Dendritic cell treated with granulocyte-macrophage colony-stimulating factor and Interleukin-4, amounts not matched to agents 40 ng/mL and 50 ng/mL, for 4 days (primary cell): ENCODE data around the gene ESD.
A peak's percentile ranks its signal among the peaks of the same experiment; 100 is the strongest.

Experiments
- H3K27ac Mint-ChIP-seq: one replicate; pipeline ENCODE4 v1.8.0; 2022; ENCODE audit warnings: mild to moderate bottlenecking, mixed read lengths
- H3K27me3 Mint-ChIP-seq: one replicate; pipeline ENCODE4 v1.8.0; 2022; ENCODE audit warnings: mild to moderate bottlenecking, mixed read lengths
- H3K36me3 Mint-ChIP-seq: one replicate; pipeline ENCODE4 v1.8.0; 2022; ENCODE audit warnings: low read depth, mixed read lengths
- H3K4me1 Mint-ChIP-seq: one replicate; pipeline ENCODE4 v1.8.0; 2022; ENCODE audit warnings: low read depth, mixed read lengths
- H3K4me3 Mint-ChIP-seq: one replicate; pipeline ENCODE4 v1.8.0; 2022; ENCODE audit warnings: mild to moderate bottlenecking, moderate library complexity, mixed read lengths
- H3K9me3 Mint-ChIP-seq: one replicate; pipeline ENCODE4 v1.8.0; 2022; ENCODE audit warnings: mixed read lengths
- intact Hi-C: fragments of 100-400 bp; cut with micrococcal nuclease; formaldehyde crosslinking; loops from one replicate; pipeline ENCODE4 v1.15.0; 2022

ESD gene

DNA sequence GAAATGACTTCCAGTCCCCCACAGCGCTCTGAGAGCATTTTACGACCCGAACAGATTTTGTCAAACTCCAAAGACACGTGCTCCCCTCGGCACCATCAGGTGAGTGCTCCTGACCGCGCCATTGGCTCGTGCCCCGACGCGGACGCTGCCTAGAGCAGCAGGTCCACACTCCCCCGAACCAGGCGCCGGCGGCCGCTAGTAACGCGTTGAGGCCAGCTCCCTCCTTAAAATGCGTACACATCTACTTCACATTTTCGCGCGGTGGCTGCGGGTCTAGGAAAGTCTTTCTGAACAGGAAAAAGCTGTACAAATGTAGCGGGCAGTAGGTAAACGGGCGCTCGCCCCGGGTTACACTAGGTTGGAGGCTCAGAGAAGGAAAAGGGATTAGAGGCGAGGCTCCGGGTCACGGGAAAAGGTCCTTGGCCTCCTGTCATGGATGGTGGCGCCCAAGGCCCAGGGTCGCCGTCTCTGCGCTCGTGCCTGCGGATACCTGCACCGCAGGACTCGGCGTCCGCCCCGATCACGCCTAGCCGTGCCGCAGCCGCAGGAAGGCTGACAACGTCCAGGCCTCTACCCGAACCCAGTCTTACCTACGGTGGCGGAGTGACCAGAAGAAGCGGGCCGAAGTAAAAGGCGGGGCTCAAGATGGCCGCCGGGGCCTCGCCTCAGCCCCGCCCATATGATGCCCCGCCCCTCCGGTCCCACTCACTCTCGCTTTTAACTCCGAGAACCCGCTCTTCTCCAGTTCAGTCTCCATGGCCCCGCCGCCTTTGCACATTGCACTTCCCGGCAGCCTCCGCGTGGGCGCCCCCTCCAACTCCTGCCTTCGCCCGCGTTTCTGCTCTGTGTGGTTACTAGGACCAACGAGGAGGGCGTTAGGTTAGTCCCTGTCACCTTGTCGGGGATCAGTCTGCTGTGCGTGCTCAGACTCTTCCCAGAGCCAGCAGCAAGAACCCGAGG is at the start of gene ESD:
Gene ESD, minus strand, starts transcription at position 647 of the 960 bp plus-strand sequence. CDS start 5,748 bp downstream, outside the sequence.
- Mint-ChIP-seq H3K27ac (peak within 1 kb of the TSS; percentile 94), H3K4me3 (peak within 1 kb of the TSS; percentile 96), H3K36me3 (peaks cover 29% of the 10 kb centered on the region), H3K9me3 (no peaks in the 10 kb centered on the region), H3K4me1 (peaks cover 33% of the 10 kb centered on the region), H3K27me3 (no peaks in the 10 kb centered on the region)
- intact Hi-C loops, result loop anchor here (2.0 kb wide), 1 partner anchor 244 kb away; the partner anchor contains the start of gene LRCH1

DNA sequence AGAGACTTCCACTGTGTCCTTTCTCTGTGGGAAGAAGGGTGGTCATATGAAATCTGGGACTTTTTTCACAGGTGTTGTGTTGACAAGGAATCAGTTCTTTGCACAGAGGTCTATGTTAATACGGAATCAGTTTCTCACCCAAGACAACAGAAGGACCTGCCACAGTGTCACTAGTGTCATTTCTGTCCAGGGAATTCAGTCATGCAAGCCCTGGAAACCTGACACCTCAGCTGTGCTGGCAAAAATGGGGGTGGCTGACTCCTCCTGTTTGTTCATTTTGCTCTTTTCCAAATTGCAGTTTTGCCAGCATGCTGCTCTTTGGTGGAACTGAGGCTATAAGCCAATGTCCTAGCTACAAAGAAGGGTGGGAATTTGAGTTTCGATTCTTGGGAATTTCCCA is 49.8 kb upstream of the ESD start:
- no peak overlapping the region for H3K27ac Mint-ChIP-seq
- no peaks in the 10 kb centered on the region for H3K9me3 Mint-ChIP-seq
- intact Hi-C loops, result no loop called here
- no peaks in the 10 kb centered on the region for H3K36me3 Mint-ChIP-seq
- H3K27me3 Mint-ChIP-seq, result no peaks in the 10 kb centered on the region
- H3K4me1 Mint-ChIP-seq, result no peaks in the 10 kb centered on the region
- H3K4me3 Mint-ChIP-seq, result no peak overlapping the region

GRCh38 chr13:46845146-46845545 is 48.2 kb upstream of the ESD start:
- H3K4me1 Mint-ChIP-seq, result no peaks in the 10 kb centered on the region
- no peaks in the 10 kb centered on the region for H3K9me3 Mint-ChIP-seq
- H3K27ac Mint-ChIP-seq, result no peak overlapping the region
- no peak overlapping the region for H3K4me3 Mint-ChIP-seq
- no peaks in the 10 kb centered on the region for H3K27me3 Mint-ChIP-seq
- intact Hi-C loops, result no loop called here
- H3K36me3 Mint-ChIP-seq, result no peaks in the 10 kb centered on the region

DNA sequence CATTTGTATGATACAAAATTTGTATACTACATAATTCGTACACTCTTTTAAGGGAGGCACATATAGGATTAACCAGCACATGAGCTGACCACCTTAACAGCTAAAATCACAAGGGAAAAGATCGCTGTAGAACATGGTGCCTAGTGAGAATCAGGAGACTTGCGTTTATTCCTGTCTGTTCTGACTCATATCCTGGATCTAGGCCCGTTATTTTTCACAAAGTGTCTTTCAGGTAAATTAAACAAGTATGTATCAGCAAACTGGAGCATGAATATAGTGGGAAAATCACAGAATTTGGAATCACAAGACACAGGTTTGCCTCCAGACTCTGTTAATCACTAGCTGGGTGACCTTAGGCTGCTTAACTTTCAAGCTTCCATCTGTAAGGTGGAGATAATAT is 47.5 kb upstream of the ESD start:
- intact Hi-C loops, result no loop called here
- H3K27me3 Mint-ChIP-seq, result no peaks in the 10 kb centered on the region
- no peaks in the 10 kb centered on the region for H3K9me3 Mint-ChIP-seq
- no peak overlapping the region for H3K27ac Mint-ChIP-seq
- no peaks in the 10 kb centered on the region for H3K36me3 Mint-ChIP-seq
- no peak overlapping the region for H3K4me3 Mint-ChIP-seq
- no peaks in the 10 kb centered on the region for H3K4me1 Mint-ChIP-seq

GRCh38 chr13:46839399-46839798 is 42.4 kb upstream of the ESD start:
- Mint-ChIP-seq H3K9me3 (no peaks in the 10 kb centered on the region), H3K4me1 (no peaks in the 10 kb centered on the region), H3K36me3 (no peaks in the 10 kb centered on the region), H3K27ac (no peak overlapping the region), H3K27me3 (no peaks in the 10 kb centered on the region), H3K4me3 (no peak overlapping the region)
- intact Hi-C loops, result no loop called here

DNA sequence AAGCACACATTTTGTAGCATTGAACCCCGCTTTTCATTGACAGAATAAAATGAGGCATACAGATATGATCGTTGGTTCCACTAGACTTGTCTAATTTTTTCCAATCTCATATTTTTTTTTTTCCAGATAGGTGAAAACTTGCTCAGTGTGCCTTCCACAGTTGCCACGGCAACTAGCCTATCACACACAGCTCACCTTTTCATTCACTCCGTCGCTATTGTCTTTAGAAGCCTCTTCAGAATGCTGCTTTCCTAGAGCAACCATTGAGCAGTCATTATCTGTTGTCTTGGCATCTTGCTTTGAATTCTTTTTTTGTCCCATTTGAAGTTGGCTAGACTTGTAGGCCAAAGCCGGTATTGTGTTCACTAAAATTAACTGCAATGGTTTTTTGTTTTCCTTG is 37.7 kb upstream of the ESD start:
- Mint-ChIP-seq H3K27ac (no peak overlapping the region), H3K4me3 (no peak overlapping the region), H3K9me3 (no peaks in the 10 kb centered on the region), H3K36me3 (no peaks in the 10 kb centered on the region), H3K4me1 (no peaks in the 10 kb centered on the region), H3K27me3 (no peaks in the 10 kb centered on the region)
- intact Hi-C loops, result loop anchor here (5.0 kb wide), 1 partner anchor 58 kb away; no protein-coding TSS in a partner anchor

- Mint-ChIP-seq H3K4me1 (no peaks in the 10 kb centered on the region), H3K36me3 (no peaks in the 10 kb centered on the region), H3K27me3 (no peaks in the 10 kb centered on the region), H3K27ac (no peak overlapping the region), H3K4me3 (no peak overlapping the region), H3K9me3 (no peaks in the 10 kb centered on the region)
- intact Hi-C loops, result loop anchor here (1.0 to 5.0 kb wide), 3 partner anchors 61 to 943 kb away; no protein-coding TSS in a partner anchor
These were observed 34.7 kb upstream of the ESD start for GRCh38 chr13:46831588-46832194.

DNA sequence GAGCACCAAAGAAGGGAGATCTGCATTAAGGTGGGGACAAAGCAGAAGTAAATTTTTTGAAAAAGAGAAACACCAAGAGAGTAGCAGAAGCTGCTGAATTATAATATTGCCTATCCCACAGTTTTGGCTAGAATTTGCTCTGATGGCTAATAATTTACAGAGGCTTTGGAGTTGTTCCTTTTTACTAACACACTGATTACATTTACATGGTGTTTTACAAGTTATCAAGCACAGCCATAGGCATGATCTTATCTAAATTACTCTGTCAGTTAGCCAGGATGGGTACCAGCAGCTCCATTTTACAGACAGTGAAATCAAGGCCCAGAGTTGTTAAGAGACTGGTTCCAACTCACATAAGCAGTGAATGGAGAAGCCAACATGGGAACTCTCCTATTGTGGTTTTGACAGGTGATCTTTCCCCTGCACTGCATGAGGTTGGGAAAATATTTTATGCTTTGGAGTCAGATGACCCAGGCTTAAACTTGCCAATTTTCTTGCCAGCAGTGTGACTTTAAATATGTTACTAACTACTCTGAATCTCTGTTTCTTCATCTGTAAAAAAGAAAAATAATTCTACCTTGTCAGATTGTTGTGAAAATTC is 33.5 kb upstream of the ESD start:
- no peaks in the 10 kb centered on the region for H3K27me3 Mint-ChIP-seq
- no peaks in the 10 kb centered on the region for H3K4me1 Mint-ChIP-seq
- intact Hi-C loops, result loop anchor here (1.0 to 5.0 kb wide), 3 partner anchors 62 to 944 kb away; no protein-coding TSS in a partner anchor
- no peaks in the 10 kb centered on the region for H3K9me3 Mint-ChIP-seq
- H3K4me3 Mint-ChIP-seq, result no peak overlapping the region
- no peak overlapping the region for H3K27ac Mint-ChIP-seq
- H3K36me3 Mint-ChIP-seq, result no peaks in the 10 kb centered on the region

- Mint-ChIP-seq H3K4me1 (peaks cover 2% of the 10 kb centered on the region), H3K36me3 (no peaks in the 10 kb centered on the region), H3K27ac (no peak overlapping the region), H3K27me3 (peaks cover 3% of the 10 kb centered on the region), H3K4me3 (no peak overlapping the region), H3K9me3 (no peaks in the 10 kb centered on the region)
- intact Hi-C loops, result loop anchor here (10.0 kb wide), 1 partner anchor 642 kb away; no protein-coding TSS in a partner anchor
These were observed 25.6 kb upstream of the ESD start for GRCh38 chr13:46822551-46822950.

- no peak overlapping the region for H3K27ac Mint-ChIP-seq
- intact Hi-C loops, result no loop called here
These were observed 21.0 kb upstream of the ESD start for GRCh38 chr13:46817838-46818476.

DNA sequence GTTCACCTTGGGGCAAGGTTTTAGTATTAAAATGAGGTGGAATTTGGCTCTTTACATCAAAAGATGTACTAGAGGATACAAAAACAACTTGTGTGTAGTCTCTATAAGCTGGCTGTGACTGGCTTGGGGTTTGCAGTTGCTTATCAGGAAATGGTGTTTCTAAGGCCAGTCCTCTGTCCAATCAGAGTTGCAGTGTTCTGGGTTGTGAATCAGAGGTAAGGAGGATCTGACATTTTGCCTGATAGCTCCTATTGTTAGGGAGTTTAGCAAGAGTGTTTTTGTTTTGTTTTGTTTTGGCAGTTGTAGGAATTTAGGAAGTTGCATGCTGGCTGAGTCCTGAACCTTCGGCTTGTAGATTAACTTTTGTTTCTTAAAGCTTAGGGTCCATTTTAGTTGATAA is 20.1 kb upstream of the ESD start:
- H3K9me3 Mint-ChIP-seq, result peaks cover 13% of the 10 kb centered on the region
- H3K36me3 Mint-ChIP-seq, result no peaks in the 10 kb centered on the region
- peaks cover 17% of the 10 kb centered on the region for H3K4me1 Mint-ChIP-seq
- no peak overlapping the region for H3K27ac Mint-ChIP-seq
- intact Hi-C loops, result no loop called here
- H3K27me3 Mint-ChIP-seq, result peaks cover 2% of the 10 kb centered on the region
- H3K4me3 Mint-ChIP-seq, result no peak overlapping the region

More at GRCh38 chr13:46817838-46818476, 21.0 kb upstream of the ESD start:
- H3K4me1 Mint-ChIP-seq, result peaks cover 17% of the 10 kb centered on the region
- H3K36me3 Mint-ChIP-seq, result no peaks in the 10 kb centered on the region
- peaks cover 3% of the 10 kb centered on the region for H3K27me3 Mint-ChIP-seq
- no peak overlapping the region for H3K4me3 Mint-ChIP-seq
- peaks cover 5% of the 10 kb centered on the region for H3K9me3 Mint-ChIP-seq

GRCh38 chr13:46816371-46816770 is 19.4 kb upstream of the ESD start:
- H3K27ac Mint-ChIP-seq, result no peak overlapping the region
- peaks cover 18% of the 10 kb centered on the region for H3K9me3 Mint-ChIP-seq
- intact Hi-C loops, result no loop called here
- peaks cover 2% of the 10 kb centered on the region for H3K27me3 Mint-ChIP-seq
- peaks cover 17% of the 10 kb centered on the region for H3K4me1 Mint-ChIP-seq
- H3K4me3 Mint-ChIP-seq, result no peak overlapping the region
- no peaks in the 10 kb centered on the region for H3K36me3 Mint-ChIP-seq

DNA sequence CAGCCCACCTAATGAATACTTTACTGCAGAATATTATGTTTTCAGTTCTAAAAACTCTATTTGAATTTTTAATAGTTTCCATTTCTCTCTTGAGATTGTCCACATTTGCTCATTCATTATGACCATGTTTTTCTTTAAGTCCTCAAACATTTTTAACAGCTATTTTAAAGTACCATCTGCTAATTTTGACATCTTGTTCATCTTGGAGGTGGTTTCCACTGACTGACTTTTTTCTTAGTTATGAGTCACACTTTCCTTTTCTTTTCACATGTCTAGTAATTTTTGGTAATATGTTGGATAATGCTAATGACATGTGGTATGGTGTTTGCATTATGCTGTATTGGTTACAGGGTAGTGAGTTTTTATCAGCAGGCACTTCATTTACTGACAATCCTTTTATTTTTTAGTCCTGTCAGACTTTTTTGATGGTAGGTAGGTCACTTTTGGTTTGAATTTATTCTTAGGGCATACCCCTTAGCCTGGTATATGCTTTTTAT is 15.4 kb upstream of the ESD start:
- H3K27me3 Mint-ChIP-seq, result no peaks in the 10 kb centered on the region

More for the DNA sequence above, 15.4 kb upstream of the ESD start:
- intact Hi-C loops, result no loop called here
- peaks cover 13% of the 10 kb centered on the region for H3K4me1 Mint-ChIP-seq
- H3K9me3 Mint-ChIP-seq, result peaks cover 18% of the 10 kb centered on the region
- H3K27ac Mint-ChIP-seq, result no peak overlapping the region
- no peaks in the 10 kb centered on the region for H3K36me3 Mint-ChIP-seq
- no peak overlapping the region for H3K4me3 Mint-ChIP-seq
